Measurements from ENCODE around the gene MLLT3.
A peak's percentile ranks its signal among the peaks of the same experiment; 100 is the strongest.
"Not testable (repeated sequence)": the region's sequence is repeated elsewhere in the genome, so short reads cannot be mapped to it uniquely, and the experiment has no call there.

The MLLT3 gene

DNA sequence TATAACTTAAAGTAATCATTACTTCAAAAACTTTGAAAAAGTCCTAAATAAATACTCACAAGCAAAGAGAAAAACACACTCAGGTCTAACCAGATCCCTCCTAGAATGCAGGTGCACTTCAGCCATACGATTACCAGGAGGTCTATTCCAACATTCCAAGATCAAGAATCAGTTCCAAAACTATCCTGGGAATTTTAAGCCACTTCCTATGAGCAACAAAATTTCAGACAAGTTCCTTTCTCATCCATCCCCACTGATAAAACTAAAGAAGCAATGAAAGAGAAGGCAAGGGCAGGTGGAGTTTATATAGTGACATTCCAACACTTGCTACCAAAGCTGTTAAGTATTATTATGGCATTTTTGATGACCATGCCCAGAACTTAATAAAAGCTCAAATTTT lies 29.6 kb downstream of the MLLT3 start:
- H3K36me3 ChIP-seq (ENCODE audit: insufficient read depth, low read length): no peaks in the 10 kb centered on the region
- no peaks in the 10 kb centered on the region for H3K9me3 ChIP-seq (replicated peaks; ENCODE audit: low read length)
- peak overlapping the region; percentile 47 for H3K4me2 ChIP-seq (ENCODE audit: low read length)
- H3K9ac ChIP-seq (ENCODE audit: low read depth, low read length): peak overlapping the region; percentile 67
- H3K27me3 ChIP-seq (ENCODE audit: control insufficient read depth, insufficient read depth, low read length): no peaks in the 10 kb centered on the region
- H3K4me1 ChIP-seq (ENCODE audit: control insufficient read depth, insufficient read depth, low read length): peaks cover 34% of the 10 kb centered on the region
- no peak overlapping the region for H3K4me3 ChIP-seq (ENCODE audit: low read length)

GRCh38 chr9:20591223-20591622 lies 31.1 kb downstream of the MLLT3 start:
- Histone ChIP-seq H3K4me3 (ENCODE audit: low read length) (no peak overlapping the region), H3K36me3 (ENCODE audit: insufficient read depth, low read length) (no peaks in the 10 kb centered on the region), H3K27me3 (ENCODE audit: control insufficient read depth, insufficient read depth, low read length) (no peaks in the 10 kb centered on the region), H3K4me1 (ENCODE audit: control insufficient read depth, insufficient read depth, low read length) (peaks cover 30% of the 10 kb centered on the region), H3K9ac (ENCODE audit: low read depth, low read length) (no peak overlapping the region), H3K9me3 (replicated peaks; ENCODE audit: low read length) (no peaks in the 10 kb centered on the region), H3K4me2 (ENCODE audit: low read length) (no peak overlapping the region)

DNA sequence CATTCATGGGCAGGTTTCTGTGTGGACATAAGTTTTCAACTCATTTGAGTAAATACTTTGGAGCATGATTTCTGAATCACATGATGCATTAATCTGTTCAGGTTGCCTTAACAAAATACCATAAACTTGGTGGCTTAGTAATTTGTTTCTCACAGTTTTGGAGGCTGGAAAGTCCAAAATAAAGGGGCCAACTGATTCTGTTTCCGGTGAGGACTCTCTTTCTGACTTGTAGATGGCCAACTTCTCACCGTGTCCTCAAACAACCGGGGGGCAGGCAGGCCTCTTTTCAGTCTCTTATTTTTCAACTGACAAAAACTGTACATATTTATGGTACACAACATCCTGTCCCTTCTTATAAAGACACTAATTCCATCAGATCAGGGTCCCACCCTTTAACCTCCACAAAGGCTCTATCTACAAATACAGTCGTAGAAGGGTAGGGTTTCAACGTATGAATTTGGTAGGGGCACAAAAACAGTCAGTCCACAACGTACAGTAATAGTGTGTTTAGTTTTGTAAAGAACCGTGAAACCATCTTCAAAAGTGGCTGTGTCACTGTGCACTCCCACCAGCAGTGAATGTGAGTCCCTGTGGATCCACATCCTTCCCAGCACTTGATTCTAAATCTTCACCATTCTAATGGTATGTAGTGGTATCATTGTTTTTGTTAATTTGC lies 37.2 kb downstream of the MLLT3 start:
- no peaks in the 10 kb centered on the region for H3K36me3 ChIP-seq (ENCODE audit: insufficient read depth, low read length)
- no peak overlapping the region for H3K9ac ChIP-seq (ENCODE audit: low read depth, low read length)

DNA sequence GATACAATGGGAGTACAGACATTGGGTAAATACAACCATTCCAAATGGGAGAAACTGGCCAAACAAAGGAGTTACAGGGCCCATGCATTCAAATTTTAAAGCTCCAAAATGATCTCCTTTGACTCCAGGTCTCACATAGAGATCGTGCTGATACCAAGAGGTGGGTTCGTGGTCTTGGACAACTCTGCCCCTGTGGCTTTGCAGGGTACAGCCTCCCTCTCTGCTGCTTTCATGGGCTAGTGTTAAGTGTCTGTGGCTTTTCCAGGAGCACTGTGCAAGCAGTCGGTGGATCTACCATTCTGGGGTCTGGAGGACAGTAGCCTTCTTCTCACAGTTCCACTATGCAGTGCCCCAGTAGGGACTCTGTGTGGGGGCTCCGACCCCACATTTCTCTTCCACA lies 39.2 kb downstream of the MLLT3 start:
- not testable (repeated sequence) for H3K9me3 ChIP-seq (replicated peaks; ENCODE audit: low read length); H3K4me2 ChIP-seq (ENCODE audit: low read length); H3K9ac ChIP-seq (ENCODE audit: low read depth, low read length)

More for the DNA sequence above, 37.2 kb downstream of the MLLT3 start:
- no peaks in the 10 kb centered on the region for H3K4me1 ChIP-seq (ENCODE audit: control insufficient read depth, insufficient read depth, low read length)
- H3K27me3 ChIP-seq (ENCODE audit: control insufficient read depth, insufficient read depth, low read length): no peaks in the 10 kb centered on the region
- H3K4me2 ChIP-seq (ENCODE audit: low read length): no peak overlapping the region
- no peaks in the 10 kb centered on the region for H3K9me3 ChIP-seq (replicated peaks; ENCODE audit: low read length)
- no peak overlapping the region for H3K4me3 ChIP-seq (ENCODE audit: low read length)

DNA sequence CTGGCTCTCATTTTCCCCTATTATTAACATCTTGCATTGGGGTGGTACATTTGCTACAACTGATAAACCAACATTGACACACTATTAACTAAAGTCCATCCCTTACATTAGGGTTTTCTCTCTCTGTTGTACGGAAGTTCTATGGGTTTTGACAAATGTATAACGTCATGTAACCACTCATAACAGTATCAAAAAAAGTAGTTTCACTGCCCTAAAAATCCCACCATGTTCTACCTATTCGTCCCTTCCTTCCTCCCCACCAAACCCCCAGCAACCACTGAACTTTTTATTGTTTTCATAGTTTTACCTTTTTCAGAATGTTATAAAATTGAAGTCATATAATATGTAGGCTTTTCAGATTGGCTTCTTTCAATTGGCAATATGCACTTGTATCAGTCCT lies 40.1 kb downstream of the MLLT3 start:
- no peaks in the 10 kb centered on the region for H3K36me3 ChIP-seq (ENCODE audit: insufficient read depth, low read length)
- H3K4me1 ChIP-seq (ENCODE audit: control insufficient read depth, insufficient read depth, low read length): no peaks in the 10 kb centered on the region
- H3K4me3 ChIP-seq (ENCODE audit: low read length): no peak overlapping the region
- H3K9ac ChIP-seq (ENCODE audit: low read depth, low read length): no peak overlapping the region
- no peaks in the 10 kb centered on the region for H3K9me3 ChIP-seq (replicated peaks; ENCODE audit: low read length)
- H3K27me3 ChIP-seq (ENCODE audit: control insufficient read depth, insufficient read depth, low read length): no peaks in the 10 kb centered on the region
- no peak overlapping the region for H3K4me2 ChIP-seq (ENCODE audit: low read length)

More for the DNA sequence above, 39.2 kb downstream of the MLLT3 start:
- H3K27me3 ChIP-seq (ENCODE audit: control insufficient read depth, insufficient read depth, low read length); H3K4me1 ChIP-seq (ENCODE audit: control insufficient read depth, insufficient read depth, low read length); H3K36me3 ChIP-seq (ENCODE audit: insufficient read depth, low read length); H3K4me3 ChIP-seq (ENCODE audit: low read length): not testable (repeated sequence)

- H3K9me3 ChIP-seq (replicated peaks; ENCODE audit: low read length): no peaks in the 10 kb centered on the region
- H3K36me3 ChIP-seq (ENCODE audit: insufficient read depth, low read length): no peaks in the 10 kb centered on the region
- no peaks in the 10 kb centered on the region for H3K27me3 ChIP-seq (ENCODE audit: control insufficient read depth, insufficient read depth, low read length)
- no peaks in the 10 kb centered on the region for H3K4me1 ChIP-seq (ENCODE audit: control insufficient read depth, insufficient read depth, low read length)
- no peak overlapping the region for H3K9ac ChIP-seq (ENCODE audit: low read depth, low read length)
- no peak overlapping the region for H3K4me2 ChIP-seq (ENCODE audit: low read length)
- H3K4me3 ChIP-seq (ENCODE audit: low read length): no peak overlapping the region
These were observed 41.6 kb downstream of the MLLT3 start for GRCh38 chr9:20580673-20581072.

GRCh38 chr9:20579524-20580314 lies 42.6 kb downstream of the MLLT3 start:
- Histone ChIP-seq H3K36me3 (ENCODE audit: insufficient read depth, low read length) (no peaks in the 10 kb centered on the region), H3K9me3 (replicated peaks; ENCODE audit: low read length) (no peaks in the 10 kb centered on the region), H3K4me2 (ENCODE audit: low read length) (no peak overlapping the region), H3K4me3 (ENCODE audit: low read length) (no peak overlapping the region), H3K9ac (ENCODE audit: low read depth, low read length) (no peak overlapping the region), H3K4me1 (ENCODE audit: control insufficient read depth, insufficient read depth, low read length) (no peaks in the 10 kb centered on the region), H3K27me3 (ENCODE audit: control insufficient read depth, insufficient read depth, low read length) (no peaks in the 10 kb centered on the region)

DNA sequence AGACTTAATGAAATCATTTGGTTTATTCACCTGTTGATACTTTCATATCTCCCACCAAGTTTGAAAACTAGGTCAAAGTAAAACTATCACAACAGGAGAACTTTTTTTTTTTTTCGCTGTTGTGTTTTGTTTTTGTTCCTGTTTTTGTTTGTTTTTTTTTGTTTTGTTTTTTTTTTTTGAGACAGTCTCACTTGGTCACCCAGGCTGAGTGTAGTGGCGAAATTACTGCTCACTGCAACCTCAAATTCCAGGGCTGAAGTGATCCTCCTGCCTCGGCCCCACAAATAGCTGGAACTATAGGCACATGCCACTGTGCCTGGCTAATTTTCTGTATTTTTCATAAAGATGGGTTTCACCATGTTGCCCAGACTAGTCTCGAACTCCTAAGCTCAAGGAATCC lies 49.3 kb downstream of the MLLT3 start:
- Histone ChIP-seq H3K9ac (ENCODE audit: low read depth, low read length) (no peak overlapping the region), H3K9me3 (replicated peaks; ENCODE audit: low read length) (no peaks in the 10 kb centered on the region), H3K4me1 (ENCODE audit: control insufficient read depth, insufficient read depth, low read length) (peaks cover 24% of the 10 kb centered on the region)

GRCh38 chr9:20570756-20571155 lies 51.5 kb downstream of the MLLT3 start:
- Histone ChIP-seq H3K4me1 (ENCODE audit: control insufficient read depth, insufficient read depth, low read length) (peaks cover 24% of the 10 kb centered on the region), H3K27me3 (ENCODE audit: control insufficient read depth, insufficient read depth, low read length) (no peaks in the 10 kb centered on the region), H3K4me2 (ENCODE audit: low read length) (peak overlapping the region; percentile 59), H3K9ac (ENCODE audit: low read depth, low read length) (peak overlapping the region; percentile 41), H3K4me3 (ENCODE audit: low read length) (peak overlapping the region; percentile 2), H3K36me3 (ENCODE audit: insufficient read depth, low read length) (no peaks in the 10 kb centered on the region), H3K9me3 (replicated peaks; ENCODE audit: low read length) (no peaks in the 10 kb centered on the region)

More for the DNA sequence above, 49.3 kb downstream of the MLLT3 start:
- H3K27me3 ChIP-seq (ENCODE audit: control insufficient read depth, insufficient read depth, low read length): no peaks in the 10 kb centered on the region
- no peak overlapping the region for H3K4me2 ChIP-seq (ENCODE audit: low read length)
- H3K4me3 ChIP-seq (ENCODE audit: low read length): no peak overlapping the region
- H3K36me3 ChIP-seq (ENCODE audit: insufficient read depth, low read length): no peaks in the 10 kb centered on the region

DNA sequence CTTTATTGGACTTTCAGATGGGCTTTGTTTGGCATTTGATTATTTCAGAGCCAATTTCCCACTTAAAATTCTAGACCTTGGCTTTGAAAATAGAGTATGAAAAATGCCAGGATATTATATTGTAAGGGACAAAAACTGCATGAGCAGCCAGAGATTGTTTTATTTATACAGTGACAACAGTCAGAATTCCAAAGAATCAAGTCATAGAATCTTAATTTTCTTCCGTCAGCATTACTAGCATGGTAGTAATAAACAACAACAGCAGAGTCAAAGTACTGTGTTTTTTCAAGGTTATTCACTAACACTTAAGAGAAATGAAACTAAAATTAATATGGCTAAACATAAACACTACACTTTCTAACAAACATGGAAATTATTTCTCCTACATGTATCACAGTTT lies 52.2 kb downstream of the MLLT3 start:
- Histone ChIP-seq H3K4me2 (ENCODE audit: low read length) (peak overlapping the region; percentile 59), H3K4me3 (ENCODE audit: low read length) (peak overlapping the region; percentile 13), H3K9ac (ENCODE audit: low read depth, low read length) (peak overlapping the region; percentile 41), H3K27me3 (ENCODE audit: control insufficient read depth, insufficient read depth, low read length) (no peaks in the 10 kb centered on the region), H3K36me3 (ENCODE audit: insufficient read depth, low read length) (no peaks in the 10 kb centered on the region), H3K9me3 (replicated peaks; ENCODE audit: low read length) (no peaks in the 10 kb centered on the region), H3K4me1 (ENCODE audit: control insufficient read depth, insufficient read depth, low read length) (peaks cover 24% of the 10 kb centered on the region)

DNA sequence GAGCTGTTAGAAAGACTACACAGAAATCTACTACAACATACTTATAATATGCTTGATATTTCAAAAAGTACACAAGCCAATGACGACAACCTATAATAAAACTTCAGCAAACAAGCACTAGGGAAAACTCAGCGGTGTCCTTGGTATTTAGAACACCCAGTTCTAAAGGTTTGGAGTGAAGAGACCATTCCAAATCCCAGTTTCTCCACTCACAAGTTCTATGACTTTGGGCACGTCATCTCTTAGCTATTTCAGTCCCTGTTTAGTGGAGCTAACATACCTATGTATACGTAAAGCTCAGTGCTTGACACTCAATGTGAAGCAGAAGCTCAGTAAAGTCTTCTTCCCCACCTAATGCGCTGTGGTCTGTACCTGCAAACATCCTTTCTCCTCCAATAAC lies 52.8 kb downstream of the MLLT3 start:
- Histone ChIP-seq H3K4me1 (ENCODE audit: control insufficient read depth, insufficient read depth, low read length) (peaks cover 24% of the 10 kb centered on the region), H3K36me3 (ENCODE audit: insufficient read depth, low read length) (no peaks in the 10 kb centered on the region), H3K9ac (ENCODE audit: low read depth, low read length) (no peak overlapping the region), H3K27me3 (ENCODE audit: control insufficient read depth, insufficient read depth, low read length) (no peaks in the 10 kb centered on the region), H3K9me3 (replicated peaks; ENCODE audit: low read length) (no peaks in the 10 kb centered on the region), H3K4me3 (ENCODE audit: low read length) (peak overlapping the region; percentile 13), H3K4me2 (ENCODE audit: low read length) (peak overlapping the region; percentile 59)

DNA sequence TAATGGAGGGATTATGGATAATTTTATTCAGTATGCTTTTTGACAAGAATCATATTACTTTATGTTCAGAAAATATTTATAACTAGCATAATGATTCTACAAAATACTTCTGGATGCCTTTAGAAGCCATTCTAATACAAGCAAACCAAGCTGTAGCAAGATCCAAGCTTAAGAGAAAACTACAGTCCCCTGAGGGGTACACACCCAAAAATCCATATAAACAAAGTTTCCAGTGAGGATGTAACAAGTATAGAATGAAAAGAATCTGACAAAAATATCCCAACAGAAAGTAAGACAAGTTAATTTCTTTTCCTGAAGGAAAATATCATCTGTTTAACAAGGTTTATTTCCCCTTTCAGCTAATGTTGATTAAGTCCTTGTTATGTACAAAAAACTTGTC lies 53.9 kb downstream of the MLLT3 start:
- Histone ChIP-seq H3K9me3 (replicated peaks; ENCODE audit: low read length) (no peaks in the 10 kb centered on the region), H3K27me3 (ENCODE audit: control insufficient read depth, insufficient read depth, low read length) (no peaks in the 10 kb centered on the region), H3K4me1 (ENCODE audit: control insufficient read depth, insufficient read depth, low read length) (peaks cover 30% of the 10 kb centered on the region), H3K36me3 (ENCODE audit: insufficient read depth, low read length) (no peaks in the 10 kb centered on the region), H3K4me3 (ENCODE audit: low read length) (no peak overlapping the region), H3K4me2 (ENCODE audit: low read length) (no peak overlapping the region), H3K9ac (ENCODE audit: low read depth, low read length) (no peak overlapping the region)

Measured in skeletal muscle satellite cell (primary cell).